Suprapubic skin (tissue), 4 donors: ENCODE data around the gene TMEM259. TPM values are rescaled to one million over a fixed set of nuclear protein-coding genes. Genes with fewer than 3 reads are reported as not detected.

Experiments used
- DNase-seq, 2 donors: peaks; one replicate each; pipeline ENCODE4 v3.0.0-alpha.2; 2019; ENCODE audit warnings: low spot score in 2 of 2
- H3K27ac ChIP-seq: fragments of 200-600 bp; sonication (generic); one replicate; pipeline ENCODE4 v1.5.1; 2019
- H3K27me3 ChIP-seq: fragments of 200-600 bp; sonication (generic); one replicate; pipeline ENCODE4 v1.5.1; 2019
- H3K36me3 ChIP-seq: fragments of 200-600 bp; sonication (generic); one replicate; pipeline ENCODE4 v1.5.1; 2019
- H3K4me1 ChIP-seq: fragments of 200-600 bp; sonication (generic); one replicate; pipeline ENCODE4 v1.5.1; 2019
- H3K4me3 ChIP-seq: fragments of 200-600 bp; sonication (generic); one replicate; pipeline ENCODE4 v1.5.1; 2019; ENCODE audit warnings: mild to moderate bottlenecking
- H3K9me3 ChIP-seq: fragments of 200-600 bp; sonication (generic); one replicate; pipeline ENCODE4 v1.5.1; 2019
- CTCF ChIP-seq, 2 donors: fragments of 200-600 bp in 1 of 2; fragments of 450-650 bp in 1 of 2; sonication (generic) in 1 of 2; IDR thresholded peaks; one replicate each; pipeline ENCODE4 v1.5.1; 2016 to 2019; ENCODE audit warnings: antibody characterized with exemption in 2 of 2, mild to moderate bottlenecking in 1 of 2, moderate library complexity in 1 of 2
- EP300 ChIP-seq: sonication (generic); formaldehyde crosslinking; IDR thresholded peaks from one replicate; pipeline ENCODE4 v1.6.1; 2017; ENCODE audit warnings: antibody characterized with exemption
- POLR2A ChIP-seq, 2 donors: fragments of 450-650 bp; IDR thresholded peaks; one replicate each; pipeline ENCODE4 v1.6.1; 2017; ENCODE audit warnings: antibody characterized with exemption in 2 of 2, mild to moderate bottlenecking in 2 of 2, moderate library complexity in 2 of 2
- POLR2AphosphoS5 ChIP-seq, 3 donors: sonication (generic); formaldehyde crosslinking; IDR thresholded peaks; one replicate each; pipeline ENCODE4 v1.6.1; 2017; ENCODE audit warnings: antibody characterized with exemption in 3 of 3
- WGBS: methylation state at CpG from one replicate; pipeline ENCODE4 v1.1.5; 2018; 5-methylcytosine and 5-hydroxymethylcytosine counted together
- total RNA-seq, 4 donors: library from RNA; depleted of rRNA; stranded (reverse); fragments of >200 nt; gene quantifications; one replicate each; pipeline ENCODE4 v1.1.0, GENCODE V29; 2016

TMEM259 gene
- total RNA-seq, 4 donors from 2014 or later: 165 to 349 (median 243) TPM

- H3K4me3 ChIP-seq: no peak overlapping the region
- H3K4me1 ChIP-seq: peaks cover 14% of the 10 kb centered on the region
- 88% methylated on average over 39 of the region's 56 CpGs for WGBS
- peaks cover 62% of the 10 kb centered on the region for H3K36me3 ChIP-seq
- H3K9me3 ChIP-seq: no peaks in the 10 kb centered on the region
- no peak overlapping the region for H3K27ac ChIP-seq
- no peak for DNase-seq
- TF ChIP-seq CTCF (IDR thresholded peaks at IDR 0.05) (no peak), POLR2A (IDR thresholded peaks at IDR 0.05) (no peak)
- H3K27me3 ChIP-seq: no peaks in the 10 kb centered on the region
Observed at GRCh38 chr19:1010586-1011510, 10.1 kb downstream of the TMEM259 start.

- H3K36me3 ChIP-seq: peaks cover 62% of the 10 kb centered on the region
- 94% methylated on average over 7 of the region's 29 CpGs for WGBS
- DNase-seq: no peak
- no peak overlapping the region for H3K4me3 ChIP-seq
- H3K27ac ChIP-seq: no peak overlapping the region
- TF ChIP-seq POLR2AphosphoS5 (IDR thresholded peaks at IDR 0.05) (no peak), CTCF (IDR thresholded peaks at IDR 0.05) (no peak), POLR2A (IDR thresholded peaks at IDR 0.05) (no peak), EP300 (no peak)
- no peaks in the 10 kb centered on the region for H3K9me3 ChIP-seq
- peaks cover 6% of the 10 kb centered on the region for H3K4me1 ChIP-seq
- H3K27me3 ChIP-seq: no peaks in the 10 kb centered on the region
Observed at GRCh38 chr19:1009981-1010538, 10.9 kb downstream of the TMEM259 start.

GRCh38 chr19:1009041-1009980 is 11.6 kb downstream of the TMEM259 start:
- Histone ChIP-seq H3K36me3 (peaks cover 60% of the 10 kb centered on the region), H3K9me3 (no peaks in the 10 kb centered on the region), H3K4me1 (no peaks in the 10 kb centered on the region), H3K27ac (no peak overlapping the region), H3K27me3 (no peaks in the 10 kb centered on the region), H3K4me3 (no peak overlapping the region)
- no peak for DNase-seq
- TF ChIP-seq POLR2A (IDR thresholded peaks at IDR 0.05): no peak
- TF ChIP-seq CTCF (IDR thresholded peaks at IDR 0.05): no peak
- TF ChIP-seq POLR2AphosphoS5 (IDR thresholded peaks at IDR 0.05): no peak
- no peak for TF ChIP-seq EP300
- WGBS: 90% methylated on average over 4 of the region's 92 CpGs

- Histone ChIP-seq H3K36me3 (peaks cover 51% of the 10 kb centered on the region), H3K4me1 (no peaks in the 10 kb centered on the region), H3K27ac (no peak overlapping the region), H3K4me3 (no peak overlapping the region), H3K9me3 (no peaks in the 10 kb centered on the region), H3K27me3 (peaks cover 2% of the 10 kb centered on the region)
- TF ChIP-seq POLR2AphosphoS5 (IDR thresholded peaks at IDR 0.05) (no peak), EP300 (no peak), POLR2A (IDR thresholded peaks at IDR 0.05) (no peak), CTCF (IDR thresholded peaks at IDR 0.05) (no peak)
- DNase-seq: no peak
- WGBS: 92% methylated on average over 11 of the region's 45 CpGs
Observed at GRCh38 chr19:1008268-1009040, 12.5 kb downstream of the TMEM259 start.
